22Rv1 (cell line): ENCODE results near the gene LOC128125822.

Source experiments
- H3K27ac ChIP-seq: fragments of 450-650 bp; 2 replicates; pipeline ENCODE4 v1.5.1; 2017
- CTCF ChIP-seq: fragments of 450-650 bp; IDR thresholded peaks from 2 replicates; pipeline ENCODE4 v1.5.1; 2017; ENCODE audit warnings: mild to moderate bottlenecking
- ZFX ChIP-seq: fragments of 450-650 bp; IDR thresholded peaks from 2 replicates; pipeline ENCODE4 v1.6.1; 2017; ENCODE audit warnings: antibody characterized with exemption, borderline replicate concordance

The LOC128125822 gene

GRCh38 chr6:63554782-63555181 lies 17.5 kb upstream of the LOC128125822 start:
- TF ChIP-seq CTCF (no peak), ZFX (no peak)
- no peak overlapping the region for H3K27ac ChIP-seq

GRCh38 chr6:63556369-63556768 lies 15.9 kb upstream of the LOC128125822 start:
- TF ChIP-seq CTCF, result no peak
- no peak for TF ChIP-seq ZFX
- H3K27ac ChIP-seq, result no peak overlapping the region

GRCh38 chr6:63558278-63558677 lies 14.0 kb upstream of the LOC128125822 start:
- no peak for TF ChIP-seq ZFX
- TF ChIP-seq CTCF, result no peak
- H3K27ac ChIP-seq, result peak overlapping the region; percentile 99

DNA sequence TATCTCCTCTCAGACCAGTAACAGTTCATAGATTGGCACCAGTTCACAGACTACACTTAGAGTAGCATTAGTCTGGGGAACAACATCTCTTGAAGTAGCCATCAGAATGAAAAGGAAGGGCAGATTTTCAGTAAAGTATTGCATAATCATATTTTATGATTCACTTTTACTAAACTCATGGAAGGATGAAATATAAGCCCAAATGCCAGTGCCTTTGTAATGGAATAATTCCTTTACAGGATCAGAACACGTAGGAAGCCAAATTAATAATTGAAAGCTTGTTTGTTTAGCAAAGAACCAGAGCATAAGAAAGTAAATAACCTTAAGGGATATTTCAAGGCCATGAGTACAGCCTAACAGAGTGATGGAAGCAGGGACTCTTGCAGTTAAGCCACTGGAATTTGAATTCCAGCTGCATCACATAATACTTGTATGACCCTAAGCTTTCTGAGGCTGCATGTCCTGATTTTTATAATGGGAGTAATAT lies 11.4 kb upstream of the LOC128125822 start:
- TF ChIP-seq CTCF (no peak), ZFX (no peak)

GRCh38 chr6:63561288-63561687 lies 11.0 kb upstream of the LOC128125822 start:
- TF ChIP-seq CTCF, result no peak
- no peak for TF ChIP-seq ZFX
- peak overlapping the region; percentile 99 for H3K27ac ChIP-seq

More for the DNA sequence above, 11.4 kb upstream of the LOC128125822 start:
- peak overlapping the region; percentile 99 for H3K27ac ChIP-seq

GRCh38 chr6:63563235-63563634 lies 9.0 kb upstream of the LOC128125822 start:
- no peak for TF ChIP-seq ZFX
- TF ChIP-seq CTCF, result no peak
- H3K27ac ChIP-seq, result peak overlapping the region; percentile 99

- TF ChIP-seq ZFX (no peak), CTCF (no peak)
Observed at GRCh38 chr6:63565058-63565726, 7.1 kb upstream of the LOC128125822 start.

More at GRCh38 chr6:63565058-63565726, 7.1 kb upstream of the LOC128125822 start:
- H3K27ac ChIP-seq, result peak overlapping the region; percentile 99
